Progenitor cell of endocrine pancreas (in vitro differentiated cells): ENCODE results near the gene FSTL4. TPM values are rescaled to one million over a fixed set of nuclear protein-coding genes. Genes with fewer than 3 reads are reported as not detected.

Experiments used
- DNase-seq: peaks from one replicate; pipeline ENCODE4 v3.0.0; 2021; ENCODE audit warnings: low spot score; ENCODE audit not compliant: unreplicated experiment
- H3K27ac Mint-ChIP-seq: 2 replicates; pipeline ENCODE4 v1.8.0; 2021; ENCODE audit warnings: mild to moderate bottlenecking, moderate library complexity, mixed read lengths
- H3K27me3 Mint-ChIP-seq: 2 replicates; pipeline ENCODE4 v1.8.0; 2021; ENCODE audit warnings: mixed read lengths
- H3K36me3 Mint-ChIP-seq: 2 replicates; pipeline ENCODE4 v1.8.0; 2022; ENCODE audit warnings: mixed read lengths; ENCODE audit not compliant: insufficient read depth
- H3K4me1 Mint-ChIP-seq: 2 replicates; pipeline ENCODE4 v1.8.0; 2021; ENCODE audit warnings: low read depth, mixed read lengths
- H3K4me3 Mint-ChIP-seq: 2 replicates; pipeline ENCODE4 v1.8.0; 2021; ENCODE audit warnings: low read depth, mild to moderate bottlenecking, moderate library complexity, mixed read lengths
- H3K9me3 Mint-ChIP-seq: 2 replicates; pipeline ENCODE4 v1.8.0; 2021; ENCODE audit warnings: low read depth, mixed read lengths
- microRNA-seq: library from miRNA; unstranded; fragments of <30 nt; microRNA quantifications from one replicate; pipeline ENCODE4 v1.1.0, GENCODE V29; 2020; ENCODE audit warnings: borderline number of aligned reads; ENCODE audit not compliant: unreplicated experiment
- total RNA-seq: library from RNA; stranded (reverse); gene quantifications from 2 replicates; pipeline ENCODE4 v1.2.1, GENCODE V29; 2021
- TF ChIP-seq, protein P1 (sequence below): fragments of 200-600 bp; sonication (generic); IDR thresholded peaks from one replicate; pipeline ENCODE4 v1.5.0; 2021; ENCODE audit warnings: antibody characterized with exemption, mild to moderate bottlenecking; ENCODE audit not compliant: unreplicated experiment

The FSTL4 gene
- total RNA-seq, 1 donor from 2014 or later = 2.4 TPM

- H3K4me3 Mint-ChIP-seq = no peak overlapping the region
- no peak for DNase-seq
- H3K27me3 Mint-ChIP-seq = no peaks in the 10 kb centered on the region
- no peak overlapping the region for H3K27ac Mint-ChIP-seq
- peaks cover 4% of the 10 kb centered on the region for H3K4me1 Mint-ChIP-seq
- peaks cover 5% of the 10 kb centered on the region for H3K9me3 Mint-ChIP-seq
- TF ChIP-seq, protein P1, sequence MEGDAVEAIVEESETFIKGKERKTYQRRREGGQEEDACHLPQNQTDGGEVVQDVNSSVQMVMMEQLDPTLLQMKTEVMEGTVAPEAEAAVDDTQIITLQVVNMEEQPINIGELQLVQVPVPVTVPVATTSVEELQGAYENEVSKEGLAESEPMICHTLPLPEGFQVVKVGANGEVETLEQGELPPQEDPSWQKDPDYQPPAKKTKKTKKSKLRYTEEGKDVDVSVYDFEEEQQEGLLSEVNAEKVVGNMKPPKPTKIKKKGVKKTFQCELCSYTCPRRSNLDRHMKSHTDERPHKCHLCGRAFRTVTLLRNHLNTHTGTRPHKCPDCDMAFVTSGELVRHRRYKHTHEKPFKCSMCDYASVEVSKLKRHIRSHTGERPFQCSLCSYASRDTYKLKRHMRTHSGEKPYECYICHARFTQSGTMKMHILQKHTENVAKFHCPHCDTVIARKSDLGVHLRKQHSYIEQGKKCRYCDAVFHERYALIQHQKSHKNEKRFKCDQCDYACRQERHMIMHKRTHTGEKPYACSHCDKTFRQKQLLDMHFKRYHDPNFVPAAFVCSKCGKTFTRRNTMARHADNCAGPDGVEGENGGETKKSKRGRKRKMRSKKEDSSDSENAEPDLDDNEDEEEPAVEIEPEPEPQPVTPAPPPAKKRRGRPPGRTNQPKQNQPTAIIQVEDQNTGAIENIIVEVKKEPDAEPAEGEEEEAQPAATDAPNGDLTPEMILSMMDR = no peak
- H3K36me3 Mint-ChIP-seq = no peaks in the 10 kb centered on the region
Measured at GRCh38 chr5:133147815-133148567, 464.4 kb downstream of the FSTL4 start.

GRCh38 chr5:133147411-133147810 is 464.9 kb downstream of the FSTL4 start:
- TF ChIP-seq, protein P1 = no peak
- DNase-seq = no peak
- H3K27ac Mint-ChIP-seq = no peak overlapping the region
- no peak overlapping the region for H3K4me3 Mint-ChIP-seq
- peaks cover 4% of the 10 kb centered on the region for H3K4me1 Mint-ChIP-seq
- no peaks in the 10 kb centered on the region for H3K27me3 Mint-ChIP-seq
- no peaks in the 10 kb centered on the region for H3K36me3 Mint-ChIP-seq
- peaks cover 5% of the 10 kb centered on the region for H3K9me3 Mint-ChIP-seq

Small RNA genes lying within 50 kb of the gene (microRNA-seq; reads per million reads assigned to microRNA genes)
- gene MIR1289-2 = not detected
